HG03025 (cell line): ENCODE measurements around the gene FRS2.

Experiments used
- ATAC-seq: cut with Tn5 transposase; IDR thresholded peaks from one replicate; pipeline ENCODE4 v1.9.1; 2021; ENCODE audit warnings: mild to moderate bottlenecking, moderate library complexity; ENCODE audit not compliant: unreplicated experiment, low FRiP score

The FRS2 gene

DNA sequence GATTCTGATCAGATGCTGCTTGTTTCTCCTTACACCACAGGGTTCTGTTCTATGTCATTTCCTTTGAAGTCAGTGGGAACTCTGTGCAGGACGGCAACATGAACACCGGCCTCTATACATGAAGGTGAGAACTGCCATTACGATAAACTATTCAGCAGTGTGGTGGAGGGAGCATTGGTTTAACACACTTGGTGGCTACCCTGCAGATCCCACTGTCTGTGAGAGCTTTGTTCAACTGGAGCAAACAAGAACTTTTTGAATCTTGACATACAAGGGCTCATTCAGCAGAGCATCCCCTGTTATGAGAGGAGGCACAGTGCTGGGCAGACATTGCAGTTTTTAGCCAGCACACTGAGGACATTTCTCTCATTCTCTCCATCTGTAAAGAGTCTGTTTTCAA, 10.7 kb upstream of the FRS2 start:
- ATAC-seq, result no peak

DNA sequence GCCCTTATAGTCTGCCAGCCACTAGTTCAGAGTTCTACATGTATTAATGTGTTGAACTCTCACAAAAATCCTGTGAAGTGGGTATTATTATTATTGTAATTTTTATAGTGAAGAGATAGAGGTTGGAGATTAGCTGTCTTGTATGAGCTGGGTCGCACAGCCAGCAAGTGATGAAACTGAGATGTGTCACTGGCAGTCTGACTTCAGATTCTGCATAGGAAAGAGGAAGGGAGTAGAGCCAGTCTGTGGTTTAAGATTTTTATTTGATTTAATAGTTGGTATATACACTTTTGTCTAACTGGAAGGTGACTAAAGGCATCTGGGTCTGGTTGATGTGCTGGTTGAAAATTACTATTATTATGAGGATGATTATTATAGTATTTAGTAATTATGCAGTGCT, 5.8 kb upstream of the FRS2 start:
- no peak for ATAC-seq

DNA sequence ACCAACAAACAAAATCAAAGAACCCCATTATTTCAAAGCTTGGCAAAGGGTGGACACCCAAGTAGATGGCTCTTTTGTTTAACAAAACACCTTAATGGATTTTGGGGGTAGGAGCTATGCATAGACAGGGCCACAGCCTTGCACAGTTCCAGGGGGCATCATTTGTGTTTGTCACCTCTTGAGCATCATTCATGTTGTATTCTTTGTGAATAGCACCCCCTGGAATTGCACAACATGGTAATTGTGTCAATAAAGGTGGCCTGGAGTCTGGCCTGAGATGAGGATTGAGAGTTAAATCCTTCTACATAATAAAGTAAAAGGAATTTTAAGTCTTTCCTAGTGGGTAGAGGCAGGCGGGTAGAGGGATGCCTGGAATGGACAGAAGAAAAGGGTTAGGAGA, 3.3 kb upstream of the FRS2 start:
- no peak for ATAC-seq

DNA sequence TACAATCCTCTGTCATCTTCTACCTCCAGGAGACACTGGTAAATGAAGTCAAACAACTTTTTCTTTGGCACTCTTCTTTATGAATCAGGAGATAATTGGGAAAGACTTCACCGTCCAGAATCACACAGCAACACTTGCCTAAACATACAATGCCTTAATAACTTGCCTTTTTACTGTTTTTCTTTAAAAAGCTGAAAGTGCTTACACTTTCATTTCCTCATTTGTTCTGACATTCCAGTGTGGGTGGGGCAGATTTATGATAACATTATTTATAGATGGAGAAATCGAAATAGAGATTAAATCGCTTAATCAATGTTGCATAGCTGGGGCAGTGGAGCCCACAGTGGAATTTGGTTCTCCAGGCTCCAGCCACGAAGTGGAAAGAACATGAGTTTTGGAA, 2.8 kb upstream of the FRS2 start:
- ATAC-seq, result no peak

DNA sequence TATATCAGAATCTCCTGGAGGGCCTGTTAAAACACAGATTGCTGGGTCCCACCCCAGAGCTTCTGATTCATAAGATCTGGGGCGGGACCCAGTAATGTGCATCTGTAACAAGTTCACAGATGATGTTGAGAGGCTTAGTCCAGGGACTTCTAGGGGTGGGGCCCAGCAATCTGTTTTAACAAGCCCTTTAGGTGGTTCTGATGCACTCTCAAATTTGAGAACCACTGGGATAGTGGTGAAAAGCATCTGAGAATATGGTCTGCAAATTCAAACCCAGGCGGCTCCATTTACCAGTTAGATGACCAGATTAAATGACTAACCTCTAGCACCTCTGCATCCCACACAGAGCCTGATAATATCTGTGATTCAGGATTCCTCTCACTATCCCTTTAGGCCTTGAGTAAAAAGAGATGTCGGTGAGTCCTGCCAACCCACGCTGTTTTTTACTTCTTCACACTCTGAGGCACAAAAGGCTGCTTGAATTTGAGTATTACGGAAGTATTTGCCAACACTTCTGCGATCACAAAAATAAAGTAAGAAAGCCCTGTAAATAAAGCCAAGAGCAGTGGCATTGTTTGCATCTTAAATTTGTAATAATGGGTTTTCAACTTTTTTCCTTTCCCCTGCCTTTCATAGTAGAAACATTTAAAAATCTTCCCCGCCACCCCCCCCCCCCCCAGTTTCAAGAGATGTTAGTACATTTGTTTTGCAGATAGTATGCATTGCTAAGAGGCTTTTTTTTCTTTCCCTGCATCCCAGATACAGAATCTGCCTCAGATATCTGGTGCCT, 1.8 kb upstream of the FRS2 start:
- no peak for ATAC-seq

DNA sequence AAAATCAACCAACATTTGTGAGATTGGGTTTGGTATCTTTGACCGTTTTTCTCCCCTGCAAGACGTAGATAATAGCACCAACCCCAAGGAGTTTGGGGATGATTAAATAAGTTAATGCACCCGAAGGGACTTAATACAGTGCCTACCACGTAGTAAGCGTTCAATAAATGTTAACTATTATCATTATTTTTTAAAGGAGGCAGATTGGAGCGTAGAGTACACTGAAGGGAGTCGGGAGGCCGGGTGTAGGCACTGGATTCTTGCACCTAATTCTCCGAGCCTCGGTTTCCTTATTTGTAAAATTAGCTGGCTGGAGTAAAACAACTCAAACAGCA, 367 bp upstream of the FRS2 start:
- ATAC-seq, result peak; percentile 21

DNA sequence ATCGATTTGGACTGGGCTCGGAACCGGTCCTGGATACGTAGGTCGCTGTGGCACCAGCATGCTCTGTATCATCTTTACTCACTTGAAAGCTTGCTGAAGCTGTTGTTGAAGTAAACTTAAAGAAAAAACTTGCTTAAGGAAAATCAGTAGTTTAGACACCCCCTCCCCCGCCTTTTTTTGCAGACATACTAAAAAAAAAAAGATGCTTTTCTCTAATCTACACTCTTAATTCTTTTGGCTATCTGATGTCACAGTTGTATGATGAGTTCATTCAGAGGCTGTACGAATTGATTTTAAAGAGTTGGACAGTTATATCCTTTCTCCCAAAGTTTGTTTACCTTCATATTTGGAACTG, 865 bp downstream of the FRS2 start:
- no peak for ATAC-seq

DNA sequence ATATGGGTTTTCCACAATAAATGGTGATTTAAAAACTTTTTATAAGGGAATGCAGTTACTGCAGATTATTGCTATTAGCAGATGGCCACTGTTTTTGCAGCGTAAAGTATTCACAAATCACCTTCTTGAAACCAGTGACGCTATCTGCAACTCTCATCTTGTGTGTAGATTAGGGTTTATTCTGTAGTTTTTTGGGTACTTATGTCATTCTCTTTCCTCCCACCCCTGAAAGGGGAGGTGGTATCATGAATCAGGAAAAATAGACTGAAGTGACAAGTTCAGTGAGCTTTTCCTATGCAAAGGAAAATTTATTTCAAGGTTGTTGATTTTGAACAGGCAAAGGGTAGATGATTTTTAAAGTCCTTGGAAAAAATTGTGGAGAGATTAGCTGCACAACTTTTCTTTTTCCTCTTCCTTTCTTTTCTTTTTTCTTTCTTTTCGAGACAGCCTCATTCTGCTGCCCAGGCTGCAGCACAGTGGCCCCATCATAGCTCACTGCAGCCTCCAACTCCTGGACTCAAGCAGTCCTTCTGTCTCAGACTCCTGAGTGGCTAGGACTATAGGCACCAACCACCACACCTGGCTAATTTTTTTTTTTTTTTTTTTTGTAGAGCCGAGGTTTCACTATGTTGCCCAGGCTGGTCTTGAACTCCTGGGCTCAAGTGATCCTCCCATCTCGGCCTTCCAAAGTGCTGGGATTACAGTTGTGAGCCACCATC, 1.6 kb downstream of the FRS2 start:
- ATAC-seq, result no peak

DNA sequence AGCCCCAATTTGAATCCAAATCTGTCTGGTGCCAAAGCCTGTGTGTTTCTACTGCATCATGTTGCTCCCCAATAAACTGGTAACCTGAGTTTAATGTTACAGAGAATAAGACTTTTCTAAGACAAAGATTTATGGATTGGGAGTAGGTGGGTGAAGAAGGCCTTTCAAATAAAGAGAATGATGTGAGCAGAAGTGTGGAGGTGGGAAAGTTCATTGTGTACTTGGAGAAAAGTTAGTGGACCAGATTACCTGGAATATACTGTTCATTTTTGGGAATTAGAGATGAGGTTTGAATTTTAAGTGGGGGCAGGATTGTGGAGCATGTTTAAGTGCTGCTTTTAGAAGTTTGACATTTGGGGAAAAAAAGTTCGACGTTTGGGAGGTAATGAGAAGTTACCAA, 3.1 kb downstream of the FRS2 start:
- no peak for ATAC-seq

DNA sequence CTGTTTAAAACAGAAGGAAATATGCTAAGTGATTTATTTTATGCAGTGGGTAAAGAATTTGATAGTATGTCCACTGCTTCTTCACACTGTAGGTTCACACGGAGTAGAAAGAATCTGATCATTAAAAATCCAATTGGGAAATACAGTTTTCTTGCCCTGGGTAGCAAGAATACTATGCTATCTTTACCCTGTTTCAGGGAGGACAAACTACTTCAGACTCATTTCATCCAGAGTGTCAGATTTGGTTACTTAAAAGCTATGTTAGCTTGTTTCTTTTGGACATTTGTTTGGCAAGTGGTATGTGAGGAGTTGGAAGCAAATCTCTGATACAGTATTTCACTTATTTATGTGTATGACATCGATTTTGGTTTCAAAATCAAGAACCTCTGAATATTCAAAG, 4.3 kb downstream of the FRS2 start:
- no peak for ATAC-seq

DNA sequence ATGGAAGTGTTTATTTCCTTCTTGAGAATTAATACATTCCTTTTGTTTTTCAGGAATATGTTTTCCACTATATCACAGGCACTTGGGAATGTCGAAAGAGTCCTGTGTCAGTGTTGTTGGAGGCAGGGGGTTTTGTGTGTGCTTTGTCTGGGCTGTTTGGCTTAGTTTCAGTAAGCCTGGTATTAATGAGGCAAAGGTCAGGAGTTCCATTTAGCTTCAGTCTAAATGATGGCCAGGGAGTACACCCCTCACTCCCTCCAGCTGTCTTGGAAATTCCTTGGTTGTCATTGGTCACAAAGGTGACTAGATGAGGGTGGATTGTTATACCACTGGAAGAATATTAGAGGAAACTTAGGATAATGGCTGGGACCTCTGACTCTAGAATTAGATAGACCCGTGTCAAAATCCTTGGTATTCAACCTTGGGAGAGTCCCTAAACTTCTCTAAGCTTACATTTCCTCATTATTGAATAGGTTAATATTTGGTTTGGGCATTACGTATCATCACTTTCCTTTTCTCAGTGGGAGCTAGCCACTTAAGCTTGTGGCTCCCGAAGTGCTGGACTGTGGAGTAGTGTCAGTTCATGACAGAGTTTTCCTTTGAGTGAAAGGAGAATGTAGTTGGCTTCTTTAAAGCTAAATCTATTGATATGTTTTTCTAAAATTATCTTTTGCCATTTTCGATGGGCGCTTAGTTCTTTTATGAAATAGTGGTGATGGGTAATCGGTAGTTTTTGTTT, 5.2 kb downstream of the FRS2 start:
- ATAC-seq, result no peak

DNA sequence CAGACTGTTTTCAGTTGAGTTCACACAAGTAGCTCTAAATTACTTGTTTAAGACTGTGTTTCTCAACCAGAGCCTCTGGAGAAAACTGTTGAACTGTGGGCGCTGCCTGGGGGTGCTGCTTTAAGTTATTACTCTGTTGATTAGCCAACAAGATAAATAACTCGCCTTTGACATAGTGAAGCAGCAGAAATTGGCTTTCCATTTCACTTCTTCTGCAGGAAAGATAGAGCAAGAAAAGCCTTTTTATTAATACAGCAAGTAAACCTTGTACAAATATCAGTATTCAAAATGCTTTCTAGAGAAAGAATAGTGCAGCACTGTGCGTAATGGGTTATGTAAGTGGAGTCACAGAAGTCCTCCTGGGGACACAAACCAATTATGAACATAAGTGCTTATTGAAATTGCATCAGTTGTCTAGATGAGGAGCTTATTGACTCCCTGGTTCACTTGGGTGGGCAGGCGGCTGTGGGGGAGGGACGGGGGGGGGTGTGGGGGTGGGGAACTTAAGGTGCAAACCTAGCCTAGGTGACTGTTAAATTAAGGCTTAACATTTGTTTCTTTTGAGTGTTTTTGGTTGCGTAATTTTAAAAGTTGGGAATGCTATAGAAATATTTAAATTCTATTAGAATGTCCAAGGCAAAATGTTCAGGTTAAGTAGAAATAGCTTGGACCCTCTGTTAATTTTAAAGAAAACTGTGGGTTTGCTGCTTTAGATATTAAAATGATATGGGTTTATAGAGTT, 6.3 kb downstream of the FRS2 start:
- ATAC-seq, result no peak

DNA sequence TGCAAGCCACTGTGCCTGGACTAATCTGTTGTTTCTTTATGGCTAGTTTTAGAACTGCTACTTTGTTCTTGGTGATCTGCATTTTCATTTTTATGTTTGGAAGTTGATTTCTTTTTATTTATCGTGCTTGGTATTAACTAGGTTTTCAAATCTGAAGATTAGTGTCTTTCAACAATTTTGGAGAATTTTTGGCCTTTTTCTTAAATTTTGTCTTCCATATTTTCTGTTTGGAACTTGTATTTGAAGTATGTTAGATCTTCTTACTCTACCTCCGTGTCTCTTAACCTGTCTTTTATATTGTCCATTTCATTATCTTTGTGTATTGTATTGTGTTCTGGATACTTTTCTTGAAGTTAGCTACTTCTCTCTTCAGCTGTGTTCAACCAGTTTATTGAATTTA, 9.5 kb downstream of the FRS2 start:
- no peak for ATAC-seq

DNA sequence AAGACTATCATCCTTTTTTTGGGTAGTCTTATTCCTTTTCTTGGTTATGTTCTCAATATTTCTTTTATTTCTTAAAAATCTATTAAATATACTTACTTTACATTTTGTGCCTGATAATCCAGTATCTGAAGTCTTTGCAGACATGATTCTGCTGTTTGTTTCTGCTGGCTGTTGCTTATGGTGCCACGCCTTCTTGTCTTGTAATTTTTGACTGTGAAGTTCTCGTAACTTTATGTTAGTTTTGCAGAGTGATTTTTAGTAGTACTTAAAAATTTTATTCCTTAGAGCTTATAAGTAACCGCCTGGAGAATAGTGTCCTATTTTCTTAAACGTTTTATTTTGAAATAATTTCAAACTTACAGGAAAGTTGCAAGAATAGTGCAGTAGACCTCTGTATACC, 10.5 kb downstream of the FRS2 start:
- no peak for ATAC-seq

DNA sequence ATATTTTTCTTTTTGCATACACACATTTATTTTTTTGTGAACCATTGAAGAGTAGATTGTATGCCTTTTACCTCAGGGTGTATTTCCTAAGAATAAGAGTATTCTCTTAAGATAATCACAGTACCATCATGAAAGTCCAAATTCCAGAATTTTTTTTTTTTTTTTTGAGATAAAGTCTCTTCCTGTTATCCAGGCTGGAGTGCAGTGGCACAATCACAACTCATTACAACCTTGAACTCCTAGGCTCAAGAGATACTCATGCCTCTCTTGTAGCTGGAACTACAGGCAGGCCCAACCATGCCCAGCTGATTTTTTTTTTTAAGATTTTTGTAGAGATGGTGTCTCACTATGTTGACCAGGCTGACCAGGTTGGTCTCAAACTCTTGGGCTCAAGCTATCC, 10.9 kb downstream of the FRS2 start:
- no peak for ATAC-seq

DNA sequence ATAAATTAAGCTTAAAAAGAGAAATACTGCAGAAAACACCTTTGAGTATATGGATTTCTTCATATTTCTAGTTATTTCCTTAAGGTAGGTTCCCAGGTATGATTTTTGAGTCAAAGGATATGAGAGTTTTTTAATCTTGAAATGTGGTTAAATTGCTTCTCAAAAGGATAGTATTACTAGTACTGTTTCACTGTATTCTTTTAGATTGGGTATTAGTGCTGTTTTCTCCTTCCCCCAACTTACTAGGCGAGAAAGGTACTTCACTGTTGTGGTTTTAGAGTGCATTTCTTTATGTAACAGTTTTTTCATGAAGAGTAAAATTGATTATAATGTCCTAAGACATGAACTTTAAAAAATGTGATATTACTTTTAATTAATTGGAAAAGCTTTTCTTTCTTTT, 13.5 kb downstream of the FRS2 start:
- ATAC-seq, result no peak

DNA sequence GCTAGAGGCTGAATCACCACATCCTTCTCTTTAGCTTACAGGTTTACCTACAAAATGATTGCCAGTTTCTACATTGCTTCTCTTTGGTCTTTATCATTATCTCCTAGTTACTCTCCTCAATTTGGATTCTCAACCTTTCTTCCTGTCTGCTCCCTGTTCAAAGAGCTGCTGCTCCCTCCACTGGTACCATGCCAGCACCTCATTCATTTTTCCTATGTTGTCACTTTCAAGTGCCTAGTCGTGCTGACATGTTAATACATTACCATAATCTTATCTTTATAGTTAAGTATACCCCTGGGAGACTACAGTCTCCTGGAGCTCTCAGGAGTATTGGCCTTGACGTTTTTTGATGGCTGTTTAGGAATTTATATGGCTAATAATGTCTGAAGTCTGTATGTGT, 14.2 kb downstream of the FRS2 start:
- no peak for ATAC-seq

DNA sequence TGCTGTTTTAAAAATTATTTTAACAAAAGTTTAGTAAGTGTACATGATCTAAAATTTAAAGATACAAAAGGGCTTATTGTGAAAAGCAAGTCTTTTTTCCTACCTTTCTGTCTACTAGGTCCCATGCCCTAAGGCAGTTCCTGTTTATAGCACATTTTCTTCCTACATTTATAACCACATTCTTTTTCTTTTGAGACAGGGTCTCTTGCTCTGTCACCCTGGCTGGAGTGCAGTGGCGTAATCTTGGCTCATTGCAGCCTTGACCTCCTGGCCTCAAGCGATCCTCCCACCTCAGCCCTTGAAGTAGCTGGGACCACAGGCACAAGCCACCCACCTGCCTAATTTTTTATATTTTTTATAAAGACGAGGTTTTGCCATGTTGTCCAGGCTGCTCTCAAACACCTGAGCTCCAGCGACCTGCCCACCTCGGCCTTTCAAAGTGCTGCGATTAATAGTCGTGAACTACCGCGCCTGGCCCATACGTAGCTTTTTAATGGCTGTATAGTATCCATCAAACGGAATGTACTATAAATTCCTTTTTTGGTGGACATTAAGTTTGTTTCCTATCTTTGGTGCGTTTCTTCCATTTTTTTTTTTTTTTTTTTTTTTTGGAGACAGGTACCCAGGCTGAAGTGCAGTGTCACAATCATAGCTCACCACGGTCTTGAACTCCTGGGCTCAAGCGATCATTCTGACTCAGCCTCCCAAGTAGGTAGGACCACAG, 20.9 kb downstream of the FRS2 start:
- ATAC-seq, result no peak

DNA sequence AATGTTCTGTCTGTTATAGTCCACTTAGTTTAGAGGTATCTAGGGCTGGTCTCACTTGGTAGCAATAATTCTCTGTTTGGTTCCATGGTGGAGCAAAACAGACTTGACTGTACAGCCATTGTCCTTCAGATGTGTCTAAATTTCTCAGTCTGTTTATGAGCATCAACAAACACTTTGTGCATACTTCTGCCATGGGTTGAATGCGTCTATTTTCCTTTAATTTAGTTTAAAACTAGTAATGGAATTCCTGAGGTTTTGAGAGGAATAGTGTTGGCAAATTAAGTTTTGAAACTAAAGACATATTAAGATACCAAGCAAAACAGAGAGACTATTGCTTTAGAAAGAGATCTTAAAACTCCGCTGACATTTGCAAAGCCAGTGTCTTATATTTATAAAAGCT, 22.6 kb downstream of the FRS2 start:
- no peak for ATAC-seq

DNA sequence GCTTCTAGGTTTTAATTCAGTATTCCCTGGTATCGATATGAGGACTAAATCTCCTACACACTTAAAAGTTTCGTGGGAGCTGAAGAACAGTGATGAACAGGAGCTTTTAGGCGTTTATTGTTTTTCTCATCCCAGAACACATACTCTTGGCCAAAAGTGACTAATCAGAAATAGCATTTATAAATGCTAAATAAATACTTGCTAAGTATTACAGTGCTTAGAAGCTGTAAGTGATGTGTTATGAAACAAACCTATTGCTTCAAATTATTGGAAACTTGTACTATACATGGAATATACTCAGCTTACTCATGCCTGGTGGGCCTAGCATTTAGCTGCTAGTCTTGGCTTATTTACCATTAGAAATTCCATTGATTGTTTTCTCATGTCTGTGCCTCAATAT, 24.9 kb downstream of the FRS2 start:
- no peak for ATAC-seq
